NCI-H128 (cell line): ENCODE data around the gene TMEM8B.
"Not testable (repeated sequence)": the region's sequence is repeated elsewhere in the genome, so short reads cannot be mapped to it uniquely, and the experiment has no call there.

Source experiments
- DNase-seq: peaks from one replicate; lab custom pipeline; 2025; ENCODE audit not compliant: unreplicated experiment; lab: John Stamatoyannopoulos, UW

Gene TMEM8B

GRCh38 chr9:35905051-35905781 is 76.2 kb downstream of the TMEM8B start:
- no peak for DNase-seq

GRCh38 chr9:35905912-35906679 is 77.1 kb downstream of the TMEM8B start, which contains the start of gene HRCT1:
Gene HRCT1, plus strand, starts transcription at chr9:35906202. Its CDS starts 86 bp downstream, at chr9:35906288.
- no peak for DNase-seq

DNA sequence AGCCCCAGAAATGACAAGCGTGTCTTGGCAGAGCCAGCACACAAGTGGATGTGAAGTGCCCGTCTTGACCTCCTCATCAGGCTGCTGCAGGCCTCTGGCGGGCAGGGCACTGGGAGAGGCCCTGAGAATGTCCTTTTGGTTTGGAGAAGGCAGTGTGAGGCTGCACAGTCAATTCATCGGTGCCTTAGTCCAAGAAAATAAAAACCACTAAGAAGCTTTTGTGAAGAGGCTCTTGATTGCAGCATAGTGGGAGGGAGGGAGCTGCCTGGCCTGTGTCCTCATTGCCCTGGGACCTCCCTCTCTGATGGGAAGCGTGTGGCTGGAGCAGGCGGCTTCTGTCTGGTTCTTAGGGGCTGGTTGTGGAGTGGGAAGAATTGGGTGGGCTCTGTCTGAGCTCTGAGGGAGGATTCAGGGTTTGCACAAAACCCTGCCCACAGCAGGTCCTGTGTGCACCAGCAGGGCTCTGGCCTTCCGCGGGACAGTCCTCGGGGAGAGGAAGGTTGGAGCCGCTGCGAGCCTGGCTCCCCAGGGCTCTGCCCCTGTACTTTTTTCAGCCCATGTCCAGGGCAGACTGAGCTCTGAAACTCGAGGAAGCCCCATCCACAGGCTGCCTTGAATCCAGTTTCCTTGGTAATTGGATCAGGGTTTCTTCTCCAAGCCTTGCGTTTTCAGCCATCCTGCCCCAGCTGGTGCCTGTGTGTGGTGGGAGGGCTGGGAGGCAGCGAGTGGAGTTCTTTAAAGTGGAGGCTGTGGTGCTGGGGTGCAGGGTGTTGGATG is 78.1 kb downstream of the TMEM8B start:
- no peak for DNase-seq

- no peak for DNase-seq
Observed at GRCh38 chr9:35907711-35908503, 78.9 kb downstream of the TMEM8B start.

GRCh38 chr9:35908504-35909125 is 79.6 kb downstream of the TMEM8B start:
- DNase-seq, result no peak

GRCh38 chr9:35909274-35909673 is 80.2 kb downstream of the TMEM8B start, which contains the start of gene SPAAR:
Gene SPAAR, plus strand, starts transcription at chr9:35909490. Its CDS starts 974 bp downstream, at chr9:35910464.
- DNase-seq, result no peak

DNA sequence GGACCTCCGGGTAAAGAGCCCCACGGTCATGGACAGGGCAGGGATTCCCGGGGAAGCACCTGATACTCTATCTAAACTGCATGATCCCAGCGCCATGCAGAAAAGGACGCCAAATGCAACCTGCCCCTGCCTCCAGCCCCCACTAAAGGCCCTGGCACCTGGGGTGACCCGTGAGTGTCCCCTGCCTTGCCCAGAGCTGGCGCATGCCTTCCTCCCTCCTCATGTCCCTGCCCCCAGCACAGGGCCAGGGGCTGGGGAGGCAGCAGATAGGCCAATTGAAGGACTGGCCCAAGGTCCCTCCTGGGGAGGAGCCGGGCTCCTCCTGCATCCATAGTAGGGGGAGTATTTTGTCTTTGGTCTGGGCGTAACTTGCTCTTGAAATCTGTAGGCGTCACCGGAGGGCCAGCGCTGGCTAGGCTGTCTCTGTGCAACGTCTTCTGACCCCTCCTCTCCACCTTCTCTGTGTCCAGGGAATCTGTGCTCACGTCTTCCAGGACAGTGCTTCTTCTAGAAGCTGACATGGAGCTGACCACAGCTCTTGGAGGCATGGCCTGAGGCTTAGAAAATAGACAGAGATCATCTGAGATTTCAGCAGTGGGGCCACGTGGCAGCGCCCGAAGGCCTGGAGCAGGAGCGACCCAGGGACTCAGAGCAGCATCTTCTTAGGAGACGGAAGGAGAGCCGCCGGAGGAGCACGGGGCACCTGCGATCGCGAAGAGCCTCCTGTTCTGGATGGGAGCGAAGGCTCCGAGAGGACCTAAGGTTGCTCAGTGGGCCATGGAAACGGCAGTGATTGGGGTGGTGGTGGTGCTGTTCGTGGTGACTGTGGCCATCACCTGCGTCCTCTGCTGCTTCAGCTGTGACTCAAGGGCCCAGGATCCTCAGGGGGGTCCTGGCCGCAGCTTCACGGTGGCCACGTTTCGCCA is 80.9 kb downstream of the TMEM8B start:
- no peak for DNase-seq

- no peak for DNase-seq
Observed at GRCh38 chr9:35910613-35911359, 81.8 kb downstream of the TMEM8B start.

- no peak for DNase-seq
Observed at GRCh38 chr9:35911690-35912089, 82.7 kb downstream of the TMEM8B start.

GRCh38 chr9:35912791-35913400 is 83.9 kb downstream of the TMEM8B start:
- DNase-seq, result no peak

DNA sequence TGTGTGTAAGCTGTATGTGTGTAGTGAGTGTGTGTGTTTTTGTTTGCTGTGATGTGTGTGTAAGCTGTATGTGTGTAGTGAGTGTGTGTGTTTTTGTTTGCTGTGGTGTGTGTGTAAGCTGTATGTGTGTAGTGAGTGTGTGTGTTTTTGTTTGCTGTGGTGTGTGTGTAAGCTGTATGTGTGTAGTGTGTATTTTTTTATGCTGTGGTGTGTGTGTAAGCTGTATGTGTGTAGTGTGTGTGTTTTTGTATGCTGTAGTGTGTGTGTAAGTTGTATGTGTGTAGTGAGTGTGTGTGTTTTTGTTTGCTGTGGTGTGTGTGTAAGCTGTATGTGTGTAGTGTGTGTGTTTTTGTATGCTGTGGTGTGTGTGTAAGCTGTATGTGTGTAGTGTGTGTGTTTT is 84.4 kb downstream of the TMEM8B start:
- not testable (repeated sequence) for DNase-seq

GRCh38 chr9:35914301-35914807 is 85.3 kb downstream of the TMEM8B start:
- no peak for DNase-seq
